ENCODE results near the gene PEMT.
"Not testable (repeated sequence)": the region's sequence is repeated elsewhere in the genome, so short reads cannot be mapped to it uniquely, and the experiment has no call there.

DNA sequence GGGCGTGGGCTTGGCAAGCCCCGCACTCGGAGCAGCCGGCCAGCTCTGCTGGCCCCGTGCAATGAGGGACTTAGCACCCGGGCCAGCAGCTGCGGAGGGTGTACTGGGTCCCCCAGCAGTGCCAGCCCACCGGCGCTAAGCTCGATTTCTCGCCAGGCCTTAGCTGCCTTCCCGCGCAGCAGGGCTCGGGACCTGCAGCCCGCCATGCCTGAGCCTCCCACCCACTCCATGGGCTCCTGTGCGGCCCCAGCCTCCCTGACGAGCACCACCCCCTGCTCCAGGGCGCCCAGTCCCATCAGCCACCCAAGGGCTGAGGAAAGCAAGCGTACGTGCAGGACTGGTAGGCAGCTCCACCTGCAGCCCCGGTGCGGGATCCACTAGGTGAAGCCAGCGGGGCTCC, 105.1 kb downstream of the PEMT start:
- TF ChIP-seq HBP1 (CRISPR knock-in tag; IDR thresholded peaks at IDR 0.05); NRF1 (conservative IDR thresholded peaks at IDR 0.05 in 1 of 2, IDR thresholded peaks at IDR 0.05 in 1 of 2); SOX6 (IDR thresholded peaks at IDR 0.05); ARNT (IDR thresholded peaks at IDR 0.05); FOXJ3 (CRISPR knock-in tag; IDR thresholded peaks at IDR 0.05); RFX5 (IDR thresholded peaks at IDR 0.05; ENCODE audit: low read depth, low read length): not testable (repeated sequence)

Data from K562 (cell line).